Liver (tissue), 3 donors: ENCODE results near the gene SIX4.

ENCODE experiments used
- NR2F2 ChIP-seq: IDR thresholded peaks from 2 replicates; pipeline ENCODE4 v1.6.1; 2016; ENCODE audit warnings: antibody characterized with exemption
- TF ChIP-seq, protein P1 (sequence below): IDR thresholded peaks from 2 replicates; pipeline ENCODE4 v1.6.1; 2016; ENCODE audit warnings: antibody characterized with exemption
- TF ChIP-seq, protein P2 (sequence below): IDR thresholded peaks from 2 replicates; pipeline ENCODE4 v1.6.1; 2016; ENCODE audit warnings: antibody characterized with exemption, mild to moderate bottlenecking
- TF ChIP-seq, protein P3 (sequence below): fragments of 150-350 bp; IDR thresholded peaks from 2 replicates; pipeline ENCODE4 v1.5.1; 2017; ENCODE audit warnings: improper control_type of control experiment, low read depth, low read length; ENCODE audit not compliant: missing input control
- TF ChIP-seq, protein P4 (sequence below): IDR thresholded peaks from 2 replicates; pipeline ENCODE4 v1.6.1; 2016; ENCODE audit warnings: antibody characterized with exemption
- donor health status: healthy.
- donor health status: healthy.

DNA sequence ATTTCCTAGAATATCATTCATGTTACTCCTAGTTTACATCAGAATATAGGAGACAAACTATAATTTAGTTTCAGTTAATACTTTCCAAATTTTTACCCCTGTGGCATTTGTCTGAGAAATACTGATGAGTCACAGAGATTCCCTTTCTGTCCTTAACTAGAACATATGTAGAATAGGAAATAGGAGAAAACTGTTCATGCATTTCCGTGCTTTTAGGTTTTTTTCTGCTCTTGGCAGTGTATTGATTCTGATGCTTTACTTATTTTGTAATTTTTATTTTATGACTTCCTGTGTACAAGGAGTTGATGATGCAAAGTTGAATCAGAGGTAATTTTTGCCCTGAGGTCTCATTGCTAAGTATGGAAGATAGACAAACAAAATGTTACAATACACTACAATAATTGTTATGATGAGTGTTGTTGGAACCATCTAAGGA, 33.4 kb upstream of the SIX4 start:
- TF ChIP-seq NR2F2: no peak
- TF ChIP-seq, protein P1, sequence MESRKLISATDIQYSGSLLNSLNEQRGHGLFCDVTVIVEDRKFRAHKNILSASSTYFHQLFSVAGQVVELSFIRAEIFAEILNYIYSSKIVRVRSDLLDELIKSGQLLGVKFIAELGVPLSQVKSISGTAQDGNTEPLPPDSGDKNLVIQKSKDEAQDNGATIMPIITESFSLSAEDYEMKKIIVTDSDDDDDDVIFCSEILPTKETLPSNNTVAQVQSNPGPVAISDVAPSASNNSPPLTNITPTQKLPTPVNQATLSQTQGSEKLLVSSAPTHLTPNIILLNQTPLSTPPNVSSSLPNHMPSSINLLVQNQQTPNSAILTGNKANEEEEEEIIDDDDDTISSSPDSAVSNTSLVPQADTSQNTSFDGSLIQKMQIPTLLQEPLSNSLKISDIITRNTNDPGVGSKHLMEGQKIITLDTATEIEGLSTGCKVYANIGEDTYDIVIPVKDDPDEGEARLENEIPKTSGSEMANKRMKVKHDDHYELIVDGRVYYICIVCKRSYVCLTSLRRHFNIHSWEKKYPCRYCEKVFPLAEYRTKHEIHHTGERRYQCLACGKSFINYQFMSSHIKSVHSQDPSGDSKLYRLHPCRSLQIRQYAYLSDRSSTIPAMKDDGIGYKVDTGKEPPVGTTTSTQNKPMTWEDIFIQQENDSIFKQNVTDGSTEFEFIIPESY: no peak
- TF ChIP-seq, protein P2, sequence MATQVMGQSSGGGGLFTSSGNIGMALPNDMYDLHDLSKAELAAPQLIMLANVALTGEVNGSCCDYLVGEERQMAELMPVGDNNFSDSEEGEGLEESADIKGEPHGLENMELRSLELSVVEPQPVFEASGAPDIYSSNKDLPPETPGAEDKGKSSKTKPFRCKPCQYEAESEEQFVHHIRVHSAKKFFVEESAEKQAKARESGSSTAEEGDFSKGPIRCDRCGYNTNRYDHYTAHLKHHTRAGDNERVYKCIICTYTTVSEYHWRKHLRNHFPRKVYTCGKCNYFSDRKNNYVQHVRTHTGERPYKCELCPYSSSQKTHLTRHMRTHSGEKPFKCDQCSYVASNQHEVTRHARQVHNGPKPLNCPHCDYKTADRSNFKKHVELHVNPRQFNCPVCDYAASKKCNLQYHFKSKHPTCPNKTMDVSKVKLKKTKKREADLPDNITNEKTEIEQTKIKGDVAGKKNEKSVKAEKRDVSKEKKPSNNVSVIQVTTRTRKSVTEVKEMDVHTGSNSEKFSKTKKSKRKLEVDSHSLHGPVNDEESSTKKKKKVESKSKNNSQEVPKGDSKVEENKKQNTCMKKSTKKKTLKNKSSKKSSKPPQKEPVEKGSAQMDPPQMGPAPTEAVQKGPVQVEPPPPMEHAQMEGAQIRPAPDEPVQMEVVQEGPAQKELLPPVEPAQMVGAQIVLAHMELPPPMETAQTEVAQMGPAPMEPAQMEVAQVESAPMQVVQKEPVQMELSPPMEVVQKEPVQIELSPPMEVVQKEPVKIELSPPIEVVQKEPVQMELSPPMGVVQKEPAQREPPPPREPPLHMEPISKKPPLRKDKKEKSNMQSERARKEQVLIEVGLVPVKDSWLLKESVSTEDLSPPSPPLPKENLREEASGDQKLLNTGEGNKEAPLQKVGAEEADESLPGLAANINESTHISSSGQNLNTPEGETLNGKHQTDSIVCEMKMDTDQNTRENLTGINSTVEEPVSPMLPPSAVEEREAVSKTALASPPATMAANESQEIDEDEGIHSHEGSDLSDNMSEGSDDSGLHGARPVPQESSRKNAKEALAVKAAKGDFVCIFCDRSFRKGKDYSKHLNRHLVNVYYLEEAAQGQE: no peak
- TF ChIP-seq, protein P3, sequence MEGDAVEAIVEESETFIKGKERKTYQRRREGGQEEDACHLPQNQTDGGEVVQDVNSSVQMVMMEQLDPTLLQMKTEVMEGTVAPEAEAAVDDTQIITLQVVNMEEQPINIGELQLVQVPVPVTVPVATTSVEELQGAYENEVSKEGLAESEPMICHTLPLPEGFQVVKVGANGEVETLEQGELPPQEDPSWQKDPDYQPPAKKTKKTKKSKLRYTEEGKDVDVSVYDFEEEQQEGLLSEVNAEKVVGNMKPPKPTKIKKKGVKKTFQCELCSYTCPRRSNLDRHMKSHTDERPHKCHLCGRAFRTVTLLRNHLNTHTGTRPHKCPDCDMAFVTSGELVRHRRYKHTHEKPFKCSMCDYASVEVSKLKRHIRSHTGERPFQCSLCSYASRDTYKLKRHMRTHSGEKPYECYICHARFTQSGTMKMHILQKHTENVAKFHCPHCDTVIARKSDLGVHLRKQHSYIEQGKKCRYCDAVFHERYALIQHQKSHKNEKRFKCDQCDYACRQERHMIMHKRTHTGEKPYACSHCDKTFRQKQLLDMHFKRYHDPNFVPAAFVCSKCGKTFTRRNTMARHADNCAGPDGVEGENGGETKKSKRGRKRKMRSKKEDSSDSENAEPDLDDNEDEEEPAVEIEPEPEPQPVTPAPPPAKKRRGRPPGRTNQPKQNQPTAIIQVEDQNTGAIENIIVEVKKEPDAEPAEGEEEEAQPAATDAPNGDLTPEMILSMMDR: no peak
- TF ChIP-seq, protein P4, sequence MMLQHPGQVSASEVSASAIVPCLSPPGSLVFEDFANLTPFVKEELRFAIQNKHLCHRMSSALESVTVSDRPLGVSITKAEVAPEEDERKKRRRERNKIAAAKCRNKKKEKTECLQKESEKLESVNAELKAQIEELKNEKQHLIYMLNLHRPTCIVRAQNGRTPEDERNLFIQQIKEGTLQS: no peak
